Thyroid gland (tissue), 4 donors: ENCODE results near the gene PM20D1. TPM values are rescaled to one million over a fixed set of nuclear protein-coding genes. Genes with fewer than 3 reads are reported as not detected.

ENCODE experiments used
- DNase-seq, 2 donors: peaks; one replicate each; pipeline ENCODE4 v3.0.0-alpha.2; 2019
- H3K27ac ChIP-seq, 3 donors: fragments of 200-600 bp; sonication (generic); 1 replicate in 2 of 3; 2 replicates in 1 of 3; pipeline ENCODE4 v1.5.1; 2016 to 2019; ENCODE audit warnings: mild to moderate bottlenecking in 1 of 3, moderate library complexity in 1 of 3
- H3K27me3 ChIP-seq: fragments of 200-600 bp; sonication (generic); one replicate; pipeline ENCODE4 v1.5.1; 2019
- H3K36me3 ChIP-seq, 2 donors: fragments of 200-600 bp; sonication (generic); one replicate each; pipeline ENCODE4 v1.5.1; 2016 to 2019
- H3K4me1 ChIP-seq, 2 donors: fragments of 200-600 bp; sonication (generic); one replicate each; pipeline ENCODE4 v1.5.1; 2017 to 2019
- H3K4me3 ChIP-seq, 3 donors: fragments of 200-600 bp; sonication (generic); replicated peaks in 1 of 3; 1 replicate in 2 of 3; 2 replicates in 1 of 3; pipeline ENCODE4 v1.5.1; 2016; ENCODE audit warnings: mild to moderate bottlenecking in 1 of 3
- H3K9me3 ChIP-seq: fragments of 200-600 bp; sonication (generic); one replicate; pipeline ENCODE4 v1.5.1; 2017
- POLR2A ChIP-seq, 2 donors: fragments of 450-650 bp; IDR thresholded peaks; one replicate each; pipeline ENCODE4 v1.6.1; 2017; ENCODE audit warnings: antibody characterized with exemption in 2 of 2, mild to moderate bottlenecking in 2 of 2, moderate library complexity in 1 of 2
- WGBS, 2 donors: methylation state at CpG; one replicate each; pipeline ENCODE4 v1.1.5; 2017; 5-methylcytosine and 5-hydroxymethylcytosine counted together
- intact Hi-C: fragments of 100-400 bp; cut with DNase I; formaldehyde crosslinking; loops from one replicate; pipeline ENCODE4 v1.15.1; 2023
- total RNA-seq, 4 donors: library from RNA; depleted of rRNA; stranded (reverse); fragments of >200 nt; gene quantifications; one replicate each; pipeline ENCODE4 v1.2.3, GENCODE V29; 2016
- TF ChIP-seq, protein P1 (sequence below), 6 experiments: fragments of 200-600 bp in 3 of 6; fragments of 450-650 bp in 3 of 6; sonication (generic) in 3 of 6; IDR thresholded peaks; one replicate each; pipeline ENCODE4 v1.5.1; 2016 to 2019; ENCODE audit warnings: antibody characterized with exemption in 6 of 6, mild to moderate bottlenecking in 2 of 6, inconsistent platforms in 1 of 6, moderate library complexity in 1 of 6

Gene PM20D1
- total RNA-seq, 4 donors from 2014 or later, result 0.50 to 0.81 (median 0.68) TPM

DNA sequence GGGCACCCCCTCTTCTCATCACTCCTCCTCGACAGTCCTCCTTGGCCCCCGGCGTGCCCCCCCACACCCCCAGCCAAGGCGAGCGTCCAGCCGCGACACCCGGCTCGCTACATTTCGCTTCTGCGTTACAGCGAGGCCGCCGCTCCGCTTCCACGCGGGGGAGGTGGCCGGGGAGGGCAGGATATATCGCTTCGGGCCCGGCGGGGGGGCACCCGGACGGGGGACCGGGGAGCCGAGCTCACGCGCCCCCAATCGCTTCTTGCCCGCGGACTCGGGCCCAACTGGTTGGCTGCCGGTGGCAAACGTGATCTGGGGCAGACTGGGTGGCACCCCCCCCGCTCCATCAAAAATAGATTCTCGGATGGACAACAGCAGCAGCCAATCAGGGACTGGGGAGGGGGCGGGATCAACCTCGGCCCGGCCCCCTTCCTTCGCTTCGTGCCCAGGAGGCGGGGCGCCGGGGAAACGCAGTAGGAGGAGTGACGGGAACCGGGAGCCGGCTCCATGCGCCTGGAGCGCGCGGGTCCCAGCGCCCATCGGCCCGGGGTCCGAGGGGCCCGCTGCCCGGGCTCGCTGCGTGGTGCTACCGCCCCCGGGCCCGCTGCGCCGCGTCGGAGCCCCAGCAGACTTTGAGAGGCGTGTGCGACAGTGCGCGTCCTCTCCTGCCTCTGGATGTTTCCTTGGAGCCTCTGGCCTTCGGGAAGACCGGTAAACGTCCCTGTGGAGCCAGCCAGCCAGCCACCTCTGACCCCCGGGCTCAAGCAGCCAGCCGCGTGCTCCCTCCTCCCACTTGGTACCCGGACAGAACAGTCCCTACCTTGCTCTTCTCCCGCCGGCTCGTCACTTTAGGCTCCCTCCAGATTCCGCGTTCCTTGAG is 36.8 kb downstream of the PM20D1 start, which contains the start of gene SLC41A1:
Gene SLC41A1 (minus strand): TSS at position 321 of the 877 bp plus-strand sequence. CDS start 2,757 bp downstream, outside the sequence.
- WGBS, 2 donors, result 0% methylated on average over 29 to 50 of the region's 83 CpGs
- no peaks in the 10 kb centered on the region for H3K9me3 ChIP-seq
- H3K27ac ChIP-seq, result peak within 1 kb of the TSS; percentile 92 to 97 (median 96)
- H3K4me1 ChIP-seq, result peaks cover 37 to 44% of the 10 kb centered on the region in 2 donors
- intact Hi-C loops, result loop anchor here (10.0 kb wide), 1 partner anchor 58 kb away; the partner anchor contains the start of gene NUCKS1
- peak; percentile 84 to 91 for TF ChIP-seq POLR2A (IDR thresholded peaks at IDR 0.05)
- TF ChIP-seq, protein P1, sequence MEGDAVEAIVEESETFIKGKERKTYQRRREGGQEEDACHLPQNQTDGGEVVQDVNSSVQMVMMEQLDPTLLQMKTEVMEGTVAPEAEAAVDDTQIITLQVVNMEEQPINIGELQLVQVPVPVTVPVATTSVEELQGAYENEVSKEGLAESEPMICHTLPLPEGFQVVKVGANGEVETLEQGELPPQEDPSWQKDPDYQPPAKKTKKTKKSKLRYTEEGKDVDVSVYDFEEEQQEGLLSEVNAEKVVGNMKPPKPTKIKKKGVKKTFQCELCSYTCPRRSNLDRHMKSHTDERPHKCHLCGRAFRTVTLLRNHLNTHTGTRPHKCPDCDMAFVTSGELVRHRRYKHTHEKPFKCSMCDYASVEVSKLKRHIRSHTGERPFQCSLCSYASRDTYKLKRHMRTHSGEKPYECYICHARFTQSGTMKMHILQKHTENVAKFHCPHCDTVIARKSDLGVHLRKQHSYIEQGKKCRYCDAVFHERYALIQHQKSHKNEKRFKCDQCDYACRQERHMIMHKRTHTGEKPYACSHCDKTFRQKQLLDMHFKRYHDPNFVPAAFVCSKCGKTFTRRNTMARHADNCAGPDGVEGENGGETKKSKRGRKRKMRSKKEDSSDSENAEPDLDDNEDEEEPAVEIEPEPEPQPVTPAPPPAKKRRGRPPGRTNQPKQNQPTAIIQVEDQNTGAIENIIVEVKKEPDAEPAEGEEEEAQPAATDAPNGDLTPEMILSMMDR (IDR thresholded peaks at IDR 0.05), result no peak
- peak within 1 kb of the TSS; percentile 13 to 96 (median 69) for H3K4me3 ChIP-seq
- no peaks in the 10 kb centered on the region for H3K27me3 ChIP-seq
- peaks cover 0 to 7% of the 10 kb centered on the region in 2 donors for H3K36me3 ChIP-seq
- peak; percentile 94 to 96 for DNase-seq

DNA sequence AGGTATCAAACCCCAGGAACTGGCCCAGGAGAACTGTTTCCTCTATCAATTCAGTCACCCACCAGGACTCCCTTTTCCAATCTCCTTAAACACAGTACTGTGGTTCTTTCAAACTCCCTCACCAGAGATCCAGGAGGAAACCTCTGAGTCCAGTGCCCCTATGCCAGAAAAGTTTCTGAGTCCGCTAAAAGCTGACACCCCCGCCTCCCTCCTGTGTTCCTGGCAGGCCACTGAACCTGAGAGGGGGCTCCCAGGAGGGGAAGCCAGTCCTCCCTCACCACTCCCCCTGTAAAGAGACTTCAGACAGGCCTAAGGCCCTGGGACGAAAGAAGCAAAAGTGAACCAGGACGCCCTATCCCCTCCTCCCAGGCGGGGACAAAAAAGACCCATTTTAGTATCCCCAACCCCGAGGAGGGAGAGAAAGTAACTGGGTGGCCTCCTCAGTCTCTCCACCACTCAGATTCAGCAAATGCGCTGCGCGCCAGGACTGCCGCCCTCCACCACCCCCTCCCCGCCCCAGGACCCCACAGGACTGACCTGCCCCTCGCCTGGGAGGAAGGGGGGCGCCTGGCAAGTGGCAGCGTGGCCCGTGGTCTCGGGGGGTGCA is 37.6 kb downstream of the PM20D1 start:
- Histone ChIP-seq H3K4me1 (peaks cover 37 to 52% of the 10 kb centered on the region in 2 donors), H3K27me3 (no peaks in the 10 kb centered on the region), H3K36me3 (peaks cover 0 to 7% of the 10 kb centered on the region in 2 donors), H3K9me3 (no peaks in the 10 kb centered on the region), H3K27ac (peak overlapping the region; percentile 92 to 97 (median 96)), H3K4me3 (peak overlapping the region; percentile 13 to 96 (median 69))
- TF ChIP-seq POLR2A (IDR thresholded peaks at IDR 0.05), result no peak
- TF ChIP-seq, protein P1 (IDR thresholded peaks at IDR 0.05), result no peak
- peak; percentile 49 to 50 for DNase-seq
- 0 to 2% methylated on average over 10 to 11 of the region's 16 CpGs for WGBS, 2 donors
- intact Hi-C loops, result loop anchor here (10.0 kb wide), 1 partner anchor 58 kb away; the partner anchor contains the start of gene NUCKS1

DNA sequence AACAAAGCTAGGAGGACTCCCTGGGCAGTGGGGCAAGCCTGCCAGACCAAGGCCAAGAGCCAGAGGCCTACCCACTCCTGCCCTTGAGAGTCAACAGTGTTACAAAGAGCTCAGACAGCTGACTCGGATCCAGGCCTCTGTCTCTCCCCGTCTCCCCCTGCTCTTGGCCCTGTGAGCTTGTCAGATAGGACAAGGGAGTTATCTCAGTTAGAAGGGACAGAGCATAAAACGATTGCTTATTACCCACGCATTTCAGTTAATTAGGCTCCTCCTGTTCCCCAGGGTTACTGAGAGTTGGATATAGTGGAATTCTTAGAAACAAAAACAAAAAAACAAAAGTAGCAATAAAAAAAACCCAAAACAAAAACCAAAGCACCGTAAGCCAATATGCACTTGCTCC is 38.3 kb downstream of the PM20D1 start:
- peak; percentile 89 for DNase-seq
- peaks cover 40 to 59% of the 10 kb centered on the region in 2 donors for H3K4me1 ChIP-seq
- intact Hi-C loops, result loop anchor here (10.0 kb wide), 1 partner anchor 57 kb away; the partner anchor contains the start of gene NUCKS1

DNA sequence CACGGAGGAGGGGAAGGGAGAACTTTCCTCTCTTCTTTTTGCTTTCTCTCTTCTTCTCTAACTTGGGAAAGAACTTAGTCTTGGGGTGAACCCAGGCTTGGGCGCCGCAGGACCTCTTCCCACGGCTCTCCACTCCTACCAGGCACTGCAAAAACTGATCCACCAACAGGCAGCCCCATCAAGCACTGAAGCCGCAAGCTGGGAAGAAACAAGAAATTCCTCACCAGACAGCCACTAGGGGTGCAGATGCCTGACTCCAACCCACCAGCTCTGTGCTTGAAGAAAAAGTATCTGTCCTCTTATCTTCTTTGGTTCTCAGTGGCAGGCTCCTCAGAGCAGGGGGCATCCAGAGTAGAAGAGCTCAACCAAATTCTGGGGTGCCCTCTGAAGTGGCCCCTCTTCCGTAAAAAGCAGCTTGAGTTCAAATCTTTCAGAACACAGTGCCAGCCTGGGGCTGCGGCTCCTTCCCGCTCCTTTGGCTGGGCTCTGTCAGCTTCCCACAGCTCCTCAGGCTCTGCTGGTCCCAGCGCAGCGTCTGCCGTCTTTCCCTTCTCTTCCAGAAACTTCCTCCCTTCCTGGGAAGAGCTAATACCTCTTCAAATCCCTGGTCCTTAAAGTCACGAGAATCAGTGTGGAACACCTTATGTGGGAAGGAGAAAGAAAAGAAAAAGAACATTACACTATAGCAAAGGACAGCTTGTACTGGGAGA is 39.3 kb downstream of the PM20D1 start:
- WGBS, 2 donors, result 79 to 86% methylated on average over 12 of the region's 12 CpGs
- Histone ChIP-seq H3K27ac (peak overlapping the region in 2 of 3 donors; percentile 96 to 97), H3K4me1 (peaks cover 49 to 69% of the 10 kb centered on the region in 2 donors), H3K36me3 (peaks cover 0 to 7% of the 10 kb centered on the region in 2 donors), H3K9me3 (no peaks in the 10 kb centered on the region), H3K27me3 (no peaks in the 10 kb centered on the region), H3K4me3 (no peak overlapping the region)
- peak in 1 of 2 donors; percentile 21 for DNase-seq
- TF ChIP-seq, protein P1 (IDR thresholded peaks at IDR 0.05), result peak in 3 of 6 experiments; percentile 13 to 32 (median 18)
- no peak for TF ChIP-seq POLR2A (IDR thresholded peaks at IDR 0.05)
- intact Hi-C loops, result loop anchor here (10.0 kb wide), 1 partner anchor 56 kb away; the partner anchor contains the start of gene NUCKS1

More for the DNA sequence above, 38.3 kb downstream of the PM20D1 start:
- no peaks in the 10 kb centered on the region for H3K27me3 ChIP-seq
- H3K9me3 ChIP-seq, result no peaks in the 10 kb centered on the region
- 9 to 18% methylated on average over 5 of the region's 5 CpGs for WGBS, 2 donors
- TF ChIP-seq, protein P1 (IDR thresholded peaks at IDR 0.05), result no peak
- peak in 1 of 2 donors; percentile 60 for TF ChIP-seq POLR2A (IDR thresholded peaks at IDR 0.05)
- peaks cover 0 to 7% of the 10 kb centered on the region in 2 donors for H3K36me3 ChIP-seq
- peak overlapping the region in 2 of 3 donors; percentile 69 to 96 for H3K4me3 ChIP-seq
- H3K27ac ChIP-seq, result peak overlapping the region; percentile 92 to 97 (median 96)
